Thyroid gland (tissue), 4 donors: Measurements from ENCODE around the gene FCRLB. TPM values are rescaled to one million over a fixed set of nuclear protein-coding genes. Genes with fewer than 3 reads are reported as not detected.
"Not testable (repeated sequence)": the region's sequence is repeated elsewhere in the genome, so short reads cannot be mapped to it uniquely, and the experiment has no call there.

Source experiments
- DNase-seq, 2 donors: peaks; one replicate each; pipeline ENCODE4 v3.0.0-alpha.2; 2019
- H3K27ac ChIP-seq, 3 donors: fragments of 200-600 bp; sonication (generic); 1 replicate in 2 of 3; 2 replicates in 1 of 3; pipeline ENCODE4 v1.5.1; 2016 to 2019; ENCODE audit warnings: mild to moderate bottlenecking in 1 of 3, moderate library complexity in 1 of 3
- H3K27me3 ChIP-seq: fragments of 200-600 bp; sonication (generic); one replicate; pipeline ENCODE4 v1.5.1; 2019
- H3K36me3 ChIP-seq, 2 donors: fragments of 200-600 bp; sonication (generic); one replicate each; pipeline ENCODE4 v1.5.1; 2016 to 2019
- H3K4me1 ChIP-seq, 2 donors: fragments of 200-600 bp; sonication (generic); one replicate each; pipeline ENCODE4 v1.5.1; 2017 to 2019
- H3K4me3 ChIP-seq, 3 donors: fragments of 200-600 bp; sonication (generic); replicated peaks in 1 of 3; 1 replicate in 2 of 3; 2 replicates in 1 of 3; pipeline ENCODE4 v1.5.1; 2016; ENCODE audit warnings: mild to moderate bottlenecking in 1 of 3
- H3K9me3 ChIP-seq: fragments of 200-600 bp; sonication (generic); one replicate; pipeline ENCODE4 v1.5.1; 2017
- CTCF ChIP-seq, 6 experiments: fragments of 200-600 bp in 3 of 6; fragments of 450-650 bp in 3 of 6; sonication (generic) in 3 of 6; IDR thresholded peaks; one replicate each; pipeline ENCODE4 v1.5.1; 2016 to 2019; ENCODE audit warnings: antibody characterized with exemption in 6 of 6, mild to moderate bottlenecking in 2 of 6, inconsistent platforms in 1 of 6, moderate library complexity in 1 of 6
- POLR2A ChIP-seq, 2 donors: fragments of 450-650 bp; IDR thresholded peaks; one replicate each; pipeline ENCODE4 v1.6.1; 2017; ENCODE audit warnings: antibody characterized with exemption in 2 of 2, mild to moderate bottlenecking in 2 of 2, moderate library complexity in 1 of 2
- WGBS, 2 donors: methylation state at CpG; one replicate each; pipeline ENCODE4 v1.1.5; 2017; 5-methylcytosine and 5-hydroxymethylcytosine counted together
- intact Hi-C: fragments of 100-400 bp; cut with DNase I; formaldehyde crosslinking; loops from one replicate; pipeline ENCODE4 v1.15.1; 2023
- total RNA-seq, 4 donors: library from RNA; depleted of rRNA; stranded (reverse); fragments of >200 nt; gene quantifications; one replicate each; pipeline ENCODE4 v1.2.3, GENCODE V29; 2016

Gene FCRLB
- total RNA-seq, 4 donors from 2014 or later: 0.67 to 2.4 (median 0.89) TPM; not detected in 1

- intact Hi-C loops: no loop called here
- DNase-seq: no peak
- H3K27me3 ChIP-seq: no peaks in the 10 kb centered on the region
- no peak for TF ChIP-seq CTCF (IDR thresholded peaks at IDR 0.05)
- TF ChIP-seq POLR2A (IDR thresholded peaks at IDR 0.05): no peak
- no peaks in the 10 kb centered on the region for H3K9me3 ChIP-seq
- no peak overlapping the region for H3K27ac ChIP-seq
- 62 to 71% methylated on average over 8 of the region's 8 CpGs for WGBS, 2 donors
- no peaks in the 10 kb centered on the region for H3K36me3 ChIP-seq
- H3K4me3 ChIP-seq: no peak overlapping the region
- H3K4me1 ChIP-seq: peaks cover 0 to 5% of the 10 kb centered on the region in 2 donors
These were observed 497 bp downstream of the FCRLB start for GRCh38 chr1:161721738-161722343.

- H3K36me3 ChIP-seq: no peaks in the 10 kb centered on the region
- no peaks in the 10 kb centered on the region for H3K9me3 ChIP-seq
- H3K27me3 ChIP-seq: no peaks in the 10 kb centered on the region
- no peak overlapping the region for H3K27ac ChIP-seq
- TF ChIP-seq CTCF (IDR thresholded peaks at IDR 0.05) (no peak), POLR2A (IDR thresholded peaks at IDR 0.05) (no peak)
- no peak for DNase-seq
- intact Hi-C loops: no loop called here
- peaks cover 1 to 5% of the 10 kb centered on the region in 2 donors for H3K4me1 ChIP-seq
- no peak overlapping the region for H3K4me3 ChIP-seq
- 100% methylated on average over 1 of the region's 1 CpG for WGBS, 2 donors
These were observed 1.1 kb downstream of the FCRLB start for GRCh38 chr1:161722406-161722805.

GRCh38 chr1:161723459-161724141 is 2.3 kb downstream of the FCRLB start:
- WGBS, 2 donors: 67 to 82% methylated on average over 6 to 7 of the region's 8 CpGs
- Histone ChIP-seq H3K27ac (no peak overlapping the region), H3K27me3 (no peaks in the 10 kb centered on the region), H3K36me3 (no peaks in the 10 kb centered on the region), H3K9me3 (no peaks in the 10 kb centered on the region), H3K4me3 (no peak overlapping the region), H3K4me1 (peaks cover 3 to 5% of the 10 kb centered on the region in 2 donors)
- intact Hi-C loops: no loop called here
- no peak for DNase-seq
- TF ChIP-seq POLR2A (IDR thresholded peaks at IDR 0.05): no peak
- no peak for TF ChIP-seq CTCF (IDR thresholded peaks at IDR 0.05)

- 43% methylated on average over 21 to 22 of the region's 22 CpGs for WGBS, 2 donors
- intact Hi-C loops, DNase-seq, H3K4me1 ChIP-seq, H3K9me3 ChIP-seq, H3K27me3 ChIP-seq, H3K27ac ChIP-seq, H3K36me3 ChIP-seq: not testable (repeated sequence)
- H3K4me3 ChIP-seq: peak overlapping the region; percentile 5 to 73 (median 69)
These were observed 4.0 kb downstream of the FCRLB start for GRCh38 chr1:161725258-161725907.

- WGBS, 2 donors: 0 to 1% methylated on average over 27 to 32 of the region's 34 CpGs
- intact Hi-C loops: no loop called here
- peak; percentile 43 to 51 for DNase-seq
- no peaks in the 10 kb centered on the region for H3K27me3 ChIP-seq
- H3K36me3 ChIP-seq: no peaks in the 10 kb centered on the region
- TF ChIP-seq CTCF (IDR thresholded peaks at IDR 0.05) (peak in 3 of 6 experiments; percentile 11 to 25 (median 20)), POLR2A (IDR thresholded peaks at IDR 0.05) (no peak)
- H3K27ac ChIP-seq: peak overlapping the region in 2 of 3 donors; percentile 72 to 87
- no peaks in the 10 kb centered on the region for H3K9me3 ChIP-seq
- peak overlapping the region; percentile 5 to 73 (median 69) for H3K4me3 ChIP-seq
- peaks cover 3 to 5% of the 10 kb centered on the region in 2 donors for H3K4me1 ChIP-seq
These were observed 4.6 kb downstream of the FCRLB start for GRCh38 chr1:161725908-161726472.
